ENCODE data around the gene ACIN1. TPM values are rescaled to one million over a fixed set of nuclear protein-coding genes. Genes with fewer than 3 reads are reported as not detected.
A peak's percentile ranks its signal among the peaks of the same experiment; 100 is the strongest.

Gene ACIN1
- total and polyA plus RNA-seq, 2 of the 13 experiments (the other 11 are each of a cell fraction or from before 2014, with no cell fraction given) = 165 to 183 TPM

DNA sequence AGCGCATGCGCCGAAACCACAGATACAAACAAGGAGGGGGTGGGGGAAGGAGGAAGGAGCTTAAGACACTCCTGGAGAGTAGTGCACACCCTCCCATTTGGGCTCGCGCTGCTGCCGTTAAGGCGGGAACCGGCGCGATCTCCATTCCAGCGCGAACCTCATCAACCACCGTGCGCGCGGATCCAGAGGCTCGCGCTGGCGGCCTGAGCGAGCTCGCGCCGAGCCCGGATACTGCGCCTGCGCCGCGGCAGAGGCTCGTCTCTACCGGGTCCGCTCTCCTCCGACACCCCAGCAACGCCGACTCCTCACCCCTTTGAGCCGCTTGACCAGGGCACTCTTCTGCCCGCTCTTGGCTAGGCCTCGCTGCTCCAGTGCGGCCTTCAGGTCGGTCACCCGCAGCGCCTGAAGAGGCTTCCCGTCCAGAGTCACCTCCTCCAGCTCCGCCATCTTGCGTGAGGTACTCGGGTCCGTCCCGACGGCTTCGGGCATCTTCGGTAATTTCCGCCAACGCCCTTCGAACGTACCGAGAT, at the start of gene ACIN1 (continued):
- TF ChIP-seq ZBTB20 (CRISPR knock-in tag; IDR thresholded peaks at IDR 0.05; ENCODE audit: borderline replicate concordance, low read depth) (peak; percentile 91), SP1 (IDR thresholded peaks at IDR 0.05) (no peak), SP1 (CRISPR knock-in tag; IDR thresholded peaks at IDR 0.05) (no peak; the same call in 1 of the 2 replicates), HOXA7 (CRISPR knock-in tag; IDR thresholded peaks at IDR 0.05) (no peak), ZNF615 (CRISPR knock-in tag; IDR thresholded peaks at IDR 0.05; ENCODE audit: borderline replicate concordance) (no peak; the same call in 1 of the 2 replicates), ZNF614 (CRISPR knock-in tag; IDR thresholded peaks at IDR 0.05; ENCODE audit: borderline replicate concordance) (peak; percentile 46), ZNF44 (CRISPR knock-in tag; IDR thresholded peaks at IDR 0.05) (peak; percentile 93; the same call in 1 of the 2 replicates), YEATS2 (CRISPR knock-in tag; IDR thresholded peaks at IDR 0.05; ENCODE audit: borderline replicate concordance) (no peak; the same call in 1 of the 2 replicates), HOXA3 (CRISPR knock-in tag; IDR thresholded peaks at IDR 0.05) (peak; percentile 97), SNAI1 (CRISPR knock-in tag; IDR thresholded peaks at IDR 0.05; ENCODE audit: borderline replicate concordance) (peak; percentile 95; the same call in 1 of the 2 replicates), NFKB2 (CRISPR knock-in tag; IDR thresholded peaks at IDR 0.05; ENCODE audit: borderline replicate concordance) (peak; percentile 98), ZNF839 (CRISPR knock-in tag; IDR thresholded peaks at IDR 0.05; ENCODE audit: borderline replicate concordance) (peak; percentile 99; the same call in 1 of the 2 replicates), POLR2AphosphoS5 (IDR thresholded peaks at IDR 0.05; ENCODE audit: low read depth, low read length) (peak; percentile 95), MXI1 (IDR thresholded peaks at IDR 0.05; ENCODE audit: borderline replicate concordance, low read depth, low read length) (peak; percentile 66; the same call in 1 of the 3 replicates)
- TF ChIP-seq, protein P1, sequence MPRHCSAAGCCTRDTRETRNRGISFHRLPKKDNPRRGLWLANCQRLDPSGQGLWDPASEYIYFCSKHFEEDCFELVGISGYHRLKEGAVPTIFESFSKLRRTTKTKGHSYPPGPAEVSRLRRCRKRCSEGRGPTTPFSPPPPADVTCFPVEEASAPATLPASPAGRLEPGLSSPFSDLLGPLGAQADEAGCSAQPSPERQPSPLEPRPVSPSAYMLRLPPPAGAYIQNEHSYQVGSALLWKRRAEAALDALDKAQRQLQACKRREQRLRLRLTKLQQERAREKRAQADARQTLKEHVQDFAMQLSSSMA (CRISPR knock-in tag; IDR thresholded peaks at IDR 0.05) = no peak
- TF ChIP-seq, protein P2, sequence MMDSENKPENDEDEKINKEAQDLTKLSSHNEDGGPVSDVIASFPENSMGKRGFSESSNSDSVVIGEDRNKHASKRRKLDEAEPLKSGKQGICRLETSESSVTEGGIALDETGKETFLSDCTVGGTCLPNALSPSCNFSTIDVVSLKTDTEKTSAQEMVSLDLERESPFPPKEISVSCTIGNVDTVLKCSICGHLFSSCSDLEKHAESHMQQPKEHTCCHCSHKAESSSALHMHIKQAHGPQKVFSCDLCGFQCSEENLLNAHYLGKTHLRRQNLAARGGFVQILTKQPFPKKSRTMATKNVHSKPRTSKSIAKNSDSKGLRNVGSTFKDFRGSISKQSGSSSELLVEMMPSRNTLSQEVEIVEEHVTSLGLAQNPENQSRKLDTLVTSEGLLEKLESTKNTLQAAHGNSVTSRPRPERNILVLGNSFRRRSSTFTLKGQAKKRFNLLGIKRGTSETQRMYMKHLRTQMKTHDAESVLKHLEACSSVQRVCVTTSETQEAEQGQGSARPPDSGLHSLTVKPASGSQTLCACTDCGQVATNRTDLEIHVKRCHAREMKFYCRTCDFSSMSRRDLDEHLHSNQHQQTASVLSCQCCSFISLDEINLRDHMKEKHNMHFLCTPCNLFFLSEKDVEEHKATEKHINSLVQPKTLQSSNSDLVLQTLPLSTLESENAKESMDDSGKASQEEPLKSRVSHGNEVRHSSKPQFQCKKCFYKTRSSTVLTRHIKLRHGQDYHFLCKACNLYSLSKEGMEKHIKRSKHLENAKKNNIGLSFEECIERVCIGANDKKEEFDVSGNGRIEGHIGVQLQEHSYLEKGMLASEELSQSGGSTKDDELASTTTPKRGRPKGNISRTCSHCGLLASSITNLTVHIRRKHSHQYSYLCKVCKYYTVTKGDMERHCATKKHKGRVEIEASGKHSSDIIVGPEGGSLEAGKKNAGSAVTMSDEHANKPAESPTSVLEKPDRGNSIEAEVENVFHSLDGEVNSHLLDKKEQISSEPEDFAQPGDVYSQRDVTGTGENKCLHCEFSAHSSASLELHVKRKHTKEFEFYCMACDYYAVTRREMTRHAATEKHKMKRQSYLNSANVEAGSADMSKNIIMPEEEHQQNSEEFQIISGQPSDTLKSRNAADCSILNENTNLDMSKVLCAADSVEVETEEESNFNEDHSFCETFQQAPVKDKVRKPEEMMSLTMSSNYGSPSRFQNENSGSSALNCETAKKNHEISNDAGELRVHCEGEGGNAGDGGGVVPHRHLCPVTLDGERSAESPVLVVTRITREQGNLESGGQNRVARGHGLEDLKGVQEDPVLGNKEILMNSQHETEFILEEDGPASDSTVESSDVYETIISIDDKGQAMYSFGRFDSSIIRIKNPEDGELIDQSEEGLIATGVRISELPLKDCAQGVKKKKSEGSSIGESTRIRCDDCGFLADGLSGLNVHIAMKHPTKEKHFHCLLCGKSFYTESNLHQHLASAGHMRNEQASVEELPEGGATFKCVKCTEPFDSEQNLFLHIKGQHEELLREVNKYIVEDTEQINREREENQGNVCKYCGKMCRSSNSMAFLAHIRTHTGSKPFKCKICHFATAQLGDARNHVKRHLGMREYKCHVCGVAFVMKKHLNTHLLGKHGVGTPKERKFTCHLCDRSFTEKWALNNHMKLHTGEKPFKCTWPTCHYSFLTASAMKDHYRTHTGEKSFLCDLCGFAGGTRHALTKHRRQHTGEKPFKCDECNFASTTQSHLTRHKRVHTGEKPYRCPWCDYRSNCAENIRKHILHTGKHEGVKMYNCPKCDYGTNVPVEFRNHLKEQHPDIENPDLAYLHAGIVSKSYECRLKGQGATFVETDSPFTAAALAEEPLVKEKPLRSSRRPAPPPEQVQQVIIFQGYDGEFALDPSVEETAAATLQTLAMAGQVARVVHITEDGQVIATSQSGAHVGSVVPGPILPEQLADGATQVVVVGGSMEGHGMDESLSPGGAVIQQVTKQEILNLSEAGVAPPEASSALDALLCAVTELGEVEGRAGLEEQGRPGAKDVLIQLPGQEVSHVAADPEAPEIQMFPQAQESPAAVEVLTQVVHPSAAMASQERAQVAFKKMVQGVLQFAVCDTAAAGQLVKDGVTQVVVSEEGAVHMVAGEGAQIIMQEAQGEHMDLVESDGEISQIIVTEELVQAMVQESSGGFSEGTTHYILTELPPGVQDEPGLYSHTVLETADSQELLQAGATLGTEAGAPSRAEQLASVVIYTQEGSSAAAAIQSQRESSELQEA (CRISPR knock-in tag; IDR thresholded peaks at IDR 0.05; ENCODE audit: not compliant biosample characterization) = peak; percentile 92
- TF ChIP-seq, protein P3, sequence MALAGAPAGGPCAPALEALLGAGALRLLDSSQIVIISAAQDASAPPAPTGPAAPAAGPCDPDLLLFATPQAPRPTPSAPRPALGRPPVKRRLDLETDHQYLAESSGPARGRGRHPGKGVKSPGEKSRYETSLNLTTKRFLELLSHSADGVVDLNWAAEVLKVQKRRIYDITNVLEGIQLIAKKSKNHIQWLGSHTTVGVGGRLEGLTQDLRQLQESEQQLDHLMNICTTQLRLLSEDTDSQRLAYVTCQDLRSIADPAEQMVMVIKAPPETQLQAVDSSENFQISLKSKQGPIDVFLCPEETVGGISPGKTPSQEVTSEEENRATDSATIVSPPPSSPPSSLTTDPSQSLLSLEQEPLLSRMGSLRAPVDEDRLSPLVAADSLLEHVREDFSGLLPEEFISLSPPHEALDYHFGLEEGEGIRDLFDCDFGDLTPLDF (CRISPR knock-in tag; IDR thresholded peaks at IDR 0.05) = peak; percentile 88
- TF ChIP-seq, protein P4, sequence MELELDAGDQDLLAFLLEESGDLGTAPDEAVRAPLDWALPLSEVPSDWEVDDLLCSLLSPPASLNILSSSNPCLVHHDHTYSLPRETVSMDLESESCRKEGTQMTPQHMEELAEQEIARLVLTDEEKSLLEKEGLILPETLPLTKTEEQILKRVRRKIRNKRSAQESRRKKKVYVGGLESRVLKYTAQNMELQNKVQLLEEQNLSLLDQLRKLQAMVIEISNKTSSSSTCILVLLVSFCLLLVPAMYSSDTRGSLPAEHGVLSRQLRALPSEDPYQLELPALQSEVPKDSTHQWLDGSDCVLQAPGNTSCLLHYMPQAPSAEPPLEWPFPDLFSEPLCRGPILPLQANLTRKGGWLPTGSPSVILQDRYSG (CRISPR knock-in tag; IDR thresholded peaks at IDR 0.05) = peak; percentile 77; the same call in 1 of the 2 replicates

Measured in HepG2 (cell line).